H1 (cell line): ENCODE data around the gene ADGRG1. TPM values are rescaled to one million over a fixed set of nuclear protein-coding genes. Genes with fewer than 3 reads are reported as not detected.

Source experiments
- CBX5 ChIP-seq: fragments of 300-800, 300-1000 bp; sonication (generic); IDR thresholded peaks from 2 replicates; pipeline ENCODE4 v1.7.1; 2016; ENCODE audit warnings: antibody characterized with exemption, low read length, low read depth
- JUN ChIP-seq: IDR thresholded peaks from 2 replicates; pipeline ENCODE4 v1.6.1; 2011; ENCODE audit warnings: low read depth, mild to moderate bottlenecking, improper control_type of control experiment, low read length
- RFX5 ChIP-seq: IDR thresholded peaks from 2 replicates; pipeline ENCODE4 v1.6.1; 2011; ENCODE audit warnings: low read depth, low read length, improper control_type of control experiment, borderline replicate concordance
- polyA plus RNA-seq, 7 experiments: library from polyadenylated mRNA; depleted of rRNA in 3 of 7; stranded (reverse) in 5 of 7; unstranded in 2 of 7; fragments of >200 nt in 5 of 7; fragments of 200-250 nt in 2 of 7; gene quantifications; 1 replicate in 5 of 7; 2 replicates in 1 of 7; 4 replicates in 1 of 7; pipeline versions ENCODE4 v1.2.1 to v1.2.3, GENCODE V29; 2011 to 2013; ENCODE audit warnings: missing spikeins in 2 of 7, mixed read lengths in 2 of 7
- total RNA-seq: library from RNA; stranded (reverse); fragmentation: NEBNext Ultra II Directional; extraction: Animal tissue kit (Norgen Biotek cat#: 25700); gene quantifications from 2 replicates; pipeline ENCODE4 v1.2.1, GENCODE V29; 2021

ADGRG1 gene
- total and polyA plus RNA-seq, 2 of the 8 experiments (the other 6 are each of a cell fraction or from before 2014, with no cell fraction given) = 1.3 to 2.6 TPM

DNA sequence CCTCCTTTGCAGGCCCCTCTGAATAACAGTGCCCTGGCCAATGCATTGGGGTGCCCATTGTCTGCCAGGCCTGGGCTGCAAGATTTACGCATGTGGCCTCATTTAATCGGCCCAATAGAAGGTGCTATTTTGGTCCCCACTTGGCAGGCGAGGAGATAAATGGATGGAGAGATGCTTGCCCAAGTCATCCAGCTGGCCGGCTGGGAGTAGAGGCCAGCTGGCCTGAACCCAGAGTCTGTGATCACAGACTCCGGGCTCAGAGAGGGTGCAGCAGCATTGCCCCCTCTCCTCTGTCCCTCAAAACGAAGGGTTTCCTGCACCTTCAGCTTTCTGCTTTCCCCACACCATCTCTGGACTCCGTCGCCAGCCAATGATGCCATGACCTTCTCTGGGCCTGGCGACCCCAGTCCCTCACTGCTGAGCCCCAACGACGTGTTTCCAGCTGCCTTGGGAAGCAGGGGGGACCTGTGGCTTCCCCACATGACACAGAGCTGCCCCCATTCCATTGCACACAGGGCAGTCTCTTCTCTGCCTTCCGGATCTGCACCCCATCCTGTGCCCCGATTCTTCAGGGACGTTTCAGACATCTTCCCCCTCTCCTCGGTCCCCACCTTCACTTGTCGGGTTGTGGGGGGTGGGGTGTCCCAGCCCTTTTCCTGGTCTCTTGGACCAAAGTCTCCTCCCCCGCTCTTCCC, 3.5 kb upstream of the ADGRG1 start (continued):
- no peak for TF ChIP-seq RFX5
- TF ChIP-seq CBX5 = no peak
- no peak for TF ChIP-seq JUN
